IMR-90 (cell line): ENCODE data around the gene CCL5. TPM values are rescaled to one million over a fixed set of nuclear protein-coding genes. Genes with fewer than 3 reads are reported as not detected.

ENCODE experiments used
- ATAC-seq: fragments of 200-7000 bp; cut with Tn5 transposase; 2 replicates; pipeline ENCODE4 v1.9.1; 2020; ENCODE audit warnings: low read depth, mild to moderate bottlenecking, moderate library complexity
- BruUV-seq: library from RNA; stranded (reverse); fragments of 400-500 nt; replicated peaks from 2 replicates; lab custom pipeline; 2021; lab: Mats Ljungman, UMichigan
- CTCF ChIA-PET: fragments of 300-600 bp; formaldehyde crosslinking; extraction: SDS; loops from one replicate; lab custom pipeline; 2021; ENCODE audit warnings: antibody characterized with exemption; lab: Yijun Ruan, JAX
- POLR2A ChIA-PET: fragments of 300-600 bp; sonication (Branson Sonifier 250); formaldehyde crosslinking; loops from one replicate; lab custom pipeline; 2022; ENCODE audit warnings: antibody characterized with exemption; ENCODE audit not compliant: unreplicated experiment; lab: Charles Lee
- DNase-seq: peaks from one replicate; pipeline ENCODE4 v3.0.0; 2013
- H2AFZ ChIP-seq: replicated peaks from 2 replicates; pipeline ENCODE3; 2013; ENCODE audit warnings: low read length, mild to moderate bottlenecking; ENCODE audit not compliant: poor library complexity
- H2AK5ac ChIP-seq: 2 replicates; pipeline ENCODE4 v1.6.1; 2013; ENCODE audit warnings: low read depth, low read length, inconsistent platforms
- H2AK9ac ChIP-seq: replicated peaks from 2 replicates; pipeline ENCODE3; 2013; ENCODE audit warnings: mild to moderate bottlenecking, low read depth, low read length, moderate library complexity; ENCODE audit not compliant: poor library complexity
- H2BK120ac ChIP-seq: 2 replicates; pipeline ENCODE4 v1.6.1; 2013; ENCODE audit warnings: low read depth, low read length, inconsistent platforms
- H2BK15ac ChIP-seq: 3 replicates; pipeline ENCODE4 v1.6.1; 2013; ENCODE audit warnings: low read depth, low read length, inconsistent platforms
- H2BK20ac ChIP-seq: 2 replicates; pipeline ENCODE4 v1.6.1; 2013; ENCODE audit warnings: low read depth, mild to moderate bottlenecking, inconsistent platforms, low read length, moderate library complexity
- H2BK5ac ChIP-seq: 2 replicates; pipeline ENCODE4 v1.6.1; 2013; ENCODE audit warnings: mild to moderate bottlenecking, low read depth, low read length, inconsistent platforms; ENCODE audit not compliant: poor library complexity, severe bottlenecking
- H3K14ac ChIP-seq: replicated peaks from 2 replicates; pipeline ENCODE4 v1.6.1; 2013; ENCODE audit warnings: low read depth, low read length, inconsistent platforms
- H3K18ac ChIP-seq: 2 replicates; pipeline ENCODE4 v1.6.1; 2013; ENCODE audit warnings: low read depth, low read length, control low read depth
- H3K23ac ChIP-seq: 2 replicates; pipeline ENCODE4 v1.6.1; 2013; ENCODE audit warnings: low read depth, low read length, inconsistent platforms
- H3K27ac ChIP-seq: 2 replicates; pipeline ENCODE4 v1.5.1; 2013; ENCODE audit warnings: mild to moderate bottlenecking, control low read depth, low read length; ENCODE audit not compliant: insufficient read depth
- H3K27me3 ChIP-seq: 2 replicates; pipeline ENCODE4 v1.6.1; 2013; ENCODE audit warnings: low read length; ENCODE audit not compliant: control insufficient read depth, insufficient read depth
- H3K36me3 ChIP-seq: 2 replicates; pipeline ENCODE4 v1.6.1; 2013; ENCODE audit warnings: low read length, mixed read lengths; ENCODE audit not compliant: control insufficient read depth, insufficient read depth
- H3K4ac ChIP-seq: 2 replicates; pipeline ENCODE4 v1.6.1; 2013; ENCODE audit warnings: low read depth, low read length, inconsistent platforms
- H3K4me1 ChIP-seq: 2 replicates; pipeline ENCODE4 v1.6.1; 2013; ENCODE audit warnings: low read length, mixed read lengths; ENCODE audit not compliant: control insufficient read depth, insufficient read depth
- H3K4me2 ChIP-seq: 2 replicates; pipeline ENCODE4 v1.6.1; 2013; ENCODE audit warnings: low read depth, mild to moderate bottlenecking, control low read depth, low read length, moderate library complexity
- H3K4me3 ChIP-seq: 2 replicates; pipeline ENCODE4 v1.5.1; 2013; ENCODE audit warnings: low read depth, mild to moderate bottlenecking, control low read depth, low read length, moderate library complexity; ENCODE audit not compliant: insufficient read depth
- H3K56ac ChIP-seq: 2 replicates; pipeline ENCODE4 v1.6.1; 2013; ENCODE audit warnings: low read length, inconsistent platforms; ENCODE audit not compliant: insufficient read depth; ENCODE audit errors: extremely low read depth
- H3K79me1 ChIP-seq, 2 experiments: 2 replicates each; pipeline ENCODE4 v1.6.1; 2013; ENCODE audit warnings: low read length in 2 of 2, inconsistent platforms in 1 of 2, low read depth in 1 of 2
- H3K9ac ChIP-seq: 2 replicates; pipeline ENCODE4 v1.6.1; 2013; ENCODE audit warnings: low read depth, low read length, control low read depth
- H3K9me1 ChIP-seq: 2 replicates; pipeline ENCODE4 v1.6.1; 2013; ENCODE audit warnings: low read length, inconsistent platforms; ENCODE audit not compliant: insufficient read depth
- H3K9me3 ChIP-seq: 2 replicates; pipeline ENCODE4 v1.6.1; 2013; ENCODE audit warnings: low read length; ENCODE audit not compliant: control insufficient read depth, insufficient read depth
- H4K20me1 ChIP-seq: 2 replicates; pipeline ENCODE4 v1.6.1; 2013; ENCODE audit warnings: low read length, inconsistent platforms; ENCODE audit not compliant: insufficient read depth
- H4K5ac ChIP-seq: 2 replicates; pipeline ENCODE4 v1.6.1; 2013; ENCODE audit warnings: mild to moderate bottlenecking, low read depth, low read length, control low read depth
- H4K8ac ChIP-seq, 2 experiments: 2 replicates each; pipeline ENCODE4 v1.6.1; 2013; ENCODE audit warnings: low read depth in 2 of 2, low read length in 2 of 2, control low read depth in 1 of 2, inconsistent platforms in 1 of 2
- H4K91ac ChIP-seq: 2 replicates; pipeline ENCODE4 v1.6.1; 2013; ENCODE audit warnings: low read depth, low read length, inconsistent platforms; ENCODE audit not compliant: insufficient read depth
- ELK1 ChIP-seq: fragments of 150-350 bp; IDR thresholded peaks from 2 replicates; pipeline ENCODE4 v1.6.1; 2016; ENCODE audit warnings: low read depth, mild to moderate bottlenecking, low read length, moderate library complexity, borderline replicate concordance
- WGBS, 2 experiments: methylation state at CpG; one replicate each; pipeline versions ENCODE4 v1.1.5 to v1.1.7; 2013; ENCODE audit warnings: missing lambda C conversion rate in 2 of 2; ENCODE audit not compliant: insufficient read length in 1 of 2; ENCODE audit errors: extremely low coverage in 2 of 2; 5-methylcytosine and 5-hydroxymethylcytosine counted together
- dilution Hi-C: fragments of 300-500 bp; cut with HindIII; formaldehyde crosslinking; loops from one replicate; pipeline ENCODE4 v1.14.3; 2018; ENCODE audit warnings: low sequenced_read_pairs; ENCODE audit not compliant: unreplicated experiment
- in situ Hi-C: fragments of 300-500 bp; cut with MboI; formaldehyde crosslinking; loops from 3 replicates; pipeline ENCODE4 v1.14.3; 2019; ENCODE audit warnings: low sequenced_read_pairs, inconsistent platforms, mixed read lengths
- intact Hi-C: fragments of 100-400 bp; cut with micrococcal nuclease; formaldehyde crosslinking; loops from 2 replicates; pipeline ENCODE4 v1.10.0; 2022
- polyA plus RNA-seq, 3 experiments: library from polyadenylated mRNA; depleted of rRNA; stranded (reverse); fragments of >200 nt; gene quantifications; 2 replicates each; pipeline ENCODE4 v1.2.3, GENCODE V29; 2012; ENCODE audit warnings: low replicate concordance in 1 of 3
- total RNA-seq: library from RNA; depleted of rRNA; stranded (reverse); fragments of >200 nt; gene quantifications from 2 replicates; pipeline ENCODE4 v1.2.3, GENCODE V29; 2012

Gene CCL5
- total and polyA plus RNA-seq, 2 of the 4 experiments (the other 2 are of a cell fraction): not detected

- H3K4me3 ChIP-seq: no peak overlapping the region
- H3K9ac ChIP-seq: no peak overlapping the region
- H3K27ac ChIP-seq: no peak overlapping the region
- WGBS, 2 experiments: 75% methylated on average over 10 of the region's 29 CpGs; no CpG with 5 or more reads in 1 of the 2 experiments
- H3K4me1 ChIP-seq: no peaks in the 10 kb centered on the region
- H3K4me2 ChIP-seq: no peak overlapping the region
- ATAC-seq: no peak
- no peak for DNase-seq
- BruUV-seq: no TSS peak
- H3K36me3 ChIP-seq: no peaks in the 10 kb centered on the region
- no peak overlapping the region for H3K4ac ChIP-seq
- H2BK15ac ChIP-seq: no peak overlapping the region
- H3K79me1 ChIP-seq: no peaks in the 10 kb centered on the region
- H2AFZ ChIP-seq: no peak overlapping the region
- no peaks in the 10 kb centered on the region for H3K9me3 ChIP-seq
- no peak overlapping the region for H4K91ac ChIP-seq
- no peak overlapping the region for H4K8ac ChIP-seq
- dilution Hi-C loops: no loop called here
- no peak overlapping the region for H3K14ac ChIP-seq
- no peak overlapping the region for H2AK5ac ChIP-seq
- no peak overlapping the region for H2BK20ac ChIP-seq
- CTCF ChIA-PET: no interaction called here
- in situ Hi-C loops: no loop called here
- no peak overlapping the region for H3K18ac ChIP-seq
- no peaks in the 10 kb centered on the region for H4K20me1 ChIP-seq
- H2BK5ac ChIP-seq: no peak overlapping the region
- TF ChIP-seq ELK1: no peak
- no peak overlapping the region for H2AK9ac ChIP-seq
- no peak overlapping the region for H3K56ac ChIP-seq
- no peaks in the 10 kb centered on the region for H3K27me3 ChIP-seq
- no peak overlapping the region for H4K5ac ChIP-seq
- POLR2A ChIA-PET: no interaction called here
- H3K23ac ChIP-seq: no peak overlapping the region
- H3K9me1 ChIP-seq: no peaks in the 10 kb centered on the region
- intact Hi-C loops: no loop called here
- no peak overlapping the region for H2BK120ac ChIP-seq
These were observed 37.5 kb upstream of the CCL5 start for GRCh38 chr17:35917519-35918213.
